Effector CD8-positive, alpha-beta T cell (primary cell): ENCODE results near the gene RBPMS2.

Experiments used
- DNase-seq: peaks from one replicate; lab custom pipeline; 2025; lab: John Stamatoyannopoulos, UW

The RBPMS2 gene

GRCh38 chr15:64694816-64695215, 80.6 kb downstream of the RBPMS2 start:
- DNase-seq = no peak

DNA sequence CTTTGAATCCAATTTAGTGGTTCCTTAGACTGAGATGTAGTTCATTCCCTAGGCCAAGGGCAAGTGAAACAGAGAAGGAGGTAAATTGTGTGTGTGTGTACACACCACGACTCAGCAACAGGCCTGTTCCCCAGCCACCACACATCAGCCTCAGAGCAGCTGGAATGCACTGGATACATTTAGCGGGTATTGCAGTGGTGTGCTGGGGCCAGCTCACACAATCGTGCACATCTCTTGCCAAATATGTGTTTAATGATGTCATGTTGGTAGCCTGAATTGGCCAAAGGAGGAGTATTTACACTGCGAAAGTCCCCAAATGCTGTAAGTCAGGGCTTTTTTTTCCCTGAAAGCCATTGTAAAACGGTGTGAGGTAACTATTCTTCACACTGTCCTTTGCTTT, 82.3 kb downstream of the RBPMS2 start:
- no peak for DNase-seq

DNA sequence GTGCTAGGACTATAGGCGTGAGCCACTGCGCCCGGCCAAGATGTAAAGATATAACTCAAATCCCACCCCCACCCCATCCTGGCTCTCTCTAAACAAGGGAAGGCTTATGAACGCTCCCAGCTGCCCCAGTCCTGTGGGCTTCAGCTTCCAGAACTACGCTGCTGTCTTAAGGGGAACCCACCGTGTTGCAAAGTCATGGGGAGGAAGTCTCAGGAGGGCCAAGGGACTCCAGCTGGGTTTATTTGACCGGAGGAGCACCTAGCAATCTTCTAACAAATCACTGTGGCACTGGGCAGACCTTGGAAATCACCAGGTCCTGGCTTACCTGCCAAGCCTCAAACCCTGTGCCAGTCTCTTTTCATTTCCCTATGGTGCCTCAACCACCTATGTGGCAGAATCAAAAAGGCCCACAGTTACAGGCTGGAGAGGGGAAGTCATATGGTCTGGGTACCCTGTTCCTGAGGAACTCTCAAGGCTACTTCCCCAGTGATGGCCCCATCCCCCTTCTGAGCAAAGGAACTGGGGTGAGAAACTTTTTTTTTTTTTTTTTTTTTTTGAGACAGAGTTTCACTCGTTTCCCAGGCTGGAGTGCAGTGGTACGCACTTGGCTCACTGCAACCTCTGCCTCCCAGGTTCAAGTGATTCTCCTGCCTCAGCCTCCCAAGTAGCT, 83.4 kb downstream of the RBPMS2 start:
- no peak for DNase-seq

DNA sequence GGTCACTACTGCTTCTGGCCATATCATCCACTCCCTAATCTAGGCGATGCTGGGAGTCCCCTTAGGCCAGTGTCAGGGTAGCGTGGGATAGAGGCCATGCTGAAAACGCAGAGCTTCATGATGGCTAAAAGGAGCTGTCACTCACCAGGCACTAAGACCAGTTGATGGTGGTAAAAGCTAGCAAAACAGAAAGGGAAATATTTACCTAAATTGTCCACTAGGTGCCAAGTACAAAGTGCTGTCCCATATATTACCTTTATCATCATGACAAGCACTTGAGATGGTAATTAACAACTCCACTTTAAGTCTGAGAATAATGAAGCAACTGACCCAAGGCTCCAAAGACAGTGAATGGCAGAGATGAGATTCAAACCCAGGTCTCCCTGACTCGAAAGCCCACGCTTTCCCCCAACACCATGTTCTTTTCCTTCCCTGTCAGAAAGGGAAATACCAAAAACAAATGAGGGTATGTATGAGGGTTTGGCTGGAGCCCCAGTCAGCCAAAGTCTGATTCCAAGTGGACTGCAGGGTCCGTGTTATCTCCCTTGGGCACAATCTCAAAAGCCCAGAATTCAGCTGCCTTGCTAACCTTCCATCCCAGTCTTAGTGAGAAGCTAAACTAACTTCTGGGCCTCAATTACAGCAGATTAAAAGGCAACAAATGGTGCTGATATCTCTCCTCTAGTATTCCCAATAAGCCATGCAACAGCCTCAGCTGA, 84.7 kb downstream of the RBPMS2 start:
- DNase-seq = no peak

- DNase-seq = no peak
Measured at GRCh38 chr15:64690008-64690407, 85.4 kb downstream of the RBPMS2 start.
